B cell (primary cell): ENCODE measurements around the gene GTF2IRD1. TPM values are rescaled to one million over a fixed set of nuclear protein-coding genes. Genes with fewer than 3 reads are reported as not detected.

ENCODE experiments used
- ATAC-seq: fragments of 200-7000 bp; cut with Tn5 transposase; one replicate; pipeline ENCODE4 v1.10.0; 2021; ENCODE audit warnings: low read depth, mild to moderate bottlenecking, moderate number of reproducible peaks, moderate library complexity
- CTCF ChIA-PET: fragments of 350-600 bp; sonication (Branson Sonifier 250); formaldehyde crosslinking; loops from one replicate; lab custom pipeline; 2021; ENCODE audit warnings: antibody characterized with exemption, inconsistent platforms; lab: Charles Lee
- POLR2A ChIA-PET: fragments of 350-600 bp; sonication (Branson Sonifier 250); formaldehyde crosslinking; loops from one replicate; lab custom pipeline; 2021; ENCODE audit warnings: antibody characterized with exemption; lab: Charles Lee
- DNase-seq: peaks from one replicate; pipeline ENCODE4 v3.0.0; 2013
- H2AFZ ChIP-seq: 2 replicates; pipeline ENCODE4 v1.6.1; 2012; ENCODE audit warnings: mild to moderate bottlenecking, low read depth, low read length; ENCODE audit not compliant: insufficient read depth, poor library complexity, severe bottlenecking
- H3K27ac ChIP-seq, 2 donors: 1 replicate in 1 of 2; 2 replicates in 1 of 2; pipeline ENCODE4 v1.5.1; 2012 to 2013; ENCODE audit warnings: low read length in 2 of 2, mild to moderate bottlenecking in 2 of 2, moderate library complexity in 1 of 2
- H3K27me3 ChIP-seq, 4 experiments: fragments of 200-600 bp in 1 of 4; sonication (generic) in 1 of 4; replicated peaks in 1 of 4; 1 replicate in 2 of 4; 2 replicates in 2 of 4; pipeline versions ENCODE4 v1.6.1 to v1.7.0; 2013 to 2016; ENCODE audit warnings: low read length in 3 of 4, mild to moderate bottlenecking in 2 of 4, mixed read lengths in 1 of 4, moderate library complexity in 1 of 4; ENCODE audit not compliant: insufficient read depth in 4 of 4, control insufficient read depth in 3 of 4; ENCODE audit errors: control extremely low read depth in 1 of 4
- H3K36me3 ChIP-seq, 2 experiments: replicated peaks in 1 of 2; 1 replicate in 1 of 2; 2 replicates in 1 of 2; pipeline versions ENCODE4 v1.6.1 to v1.7.1; 2013; ENCODE audit warnings: low read length in 1 of 2; ENCODE audit not compliant: insufficient read depth in 2 of 2, control insufficient read depth in 1 of 2; ENCODE audit errors: control extremely low read depth in 1 of 2, extremely low read depth in 1 of 2
- H3K4me1 ChIP-seq, 2 donors: fragments of 200-600 bp in 1 of 2; sonication (generic) in 1 of 2; 1 replicate in 1 of 2; 2 replicates in 1 of 2; pipeline versions ENCODE4 v1.5.1 to v1.6.1; 2013 to 2017; ENCODE audit warnings: low read length in 2 of 2; ENCODE audit not compliant: control insufficient read depth in 2 of 2, insufficient read depth in 2 of 2
- H3K4me2 ChIP-seq: replicated peaks from 2 replicates; pipeline ENCODE3; 2012; ENCODE audit warnings: mild to moderate bottlenecking, low read depth, low read length; ENCODE audit not compliant: poor library complexity, severe bottlenecking
- H3K4me3 ChIP-seq, 5 experiments: fragments of 200-600 bp in 1 of 5; sonication (generic) in 1 of 5; 1 replicate in 3 of 5; 2 replicates in 2 of 5; pipeline versions ENCODE4 v1.5.1 to v1.7.0; 2011 to 2016; ENCODE audit warnings: low read length in 4 of 5, mild to moderate bottlenecking in 4 of 5, low read depth in 2 of 5, control low read depth in 1 of 5, moderate library complexity in 1 of 5; ENCODE audit not compliant: insufficient read depth in 1 of 5; ENCODE audit errors: control extremely low read depth in 1 of 5, extremely low read depth in 1 of 5
- H3K79me2 ChIP-seq: fragments of 200-600 bp; sonication (generic); one replicate; pipeline ENCODE4 v1.6.0; 2016; ENCODE audit warnings: low read length; ENCODE audit not compliant: control insufficient read depth, insufficient read depth
- H3K9ac ChIP-seq: fragments of 200-600 bp; sonication (generic); 2 replicates; pipeline ENCODE4 v1.6.1; 2017; ENCODE audit warnings: mild to moderate bottlenecking, low read length, moderate library complexity
- H3K9me3 ChIP-seq, 3 donors: one replicate each; pipeline versions ENCODE4 v1.6.1 to v1.7.1; 2013; ENCODE audit warnings: low read length in 2 of 3; ENCODE audit not compliant: control insufficient read depth in 2 of 3, insufficient read depth in 1 of 3; ENCODE audit errors: control extremely low read depth in 1 of 3
- H4K20me1 ChIP-seq: 2 replicates; pipeline ENCODE4 v1.6.0; 2012; ENCODE audit warnings: mild to moderate bottlenecking, low read length; ENCODE audit not compliant: insufficient read depth, control insufficient read depth, poor library complexity, severe bottlenecking
- H3K27ac Mint-ChIP-seq: one replicate; pipeline ENCODE4 v1.8.0; 2021; ENCODE audit warnings: mixed read lengths
- H3K27me3 Mint-ChIP-seq: one replicate; pipeline ENCODE4 v1.8.0; 2021; ENCODE audit warnings: mixed read lengths
- H3K4me1 Mint-ChIP-seq: one replicate; pipeline ENCODE4 v1.8.0; 2021; ENCODE audit warnings: mixed read lengths
- H3K4me3 Mint-ChIP-seq: one replicate; pipeline ENCODE4 v1.8.0; 2021; ENCODE audit warnings: mixed read lengths
- H3K9me3 Mint-ChIP-seq: one replicate; pipeline ENCODE4 v1.8.0; 2022; ENCODE audit warnings: mixed read lengths; ENCODE audit not compliant: insufficient read depth
- EZH2 ChIP-seq: IDR thresholded peaks from 2 replicates; pipeline ENCODE4 v1.6.1; 2012; ENCODE audit warnings: borderline replicate concordance, low read depth, mild to moderate bottlenecking, moderate library complexity, low read length; ENCODE audit not compliant: insufficient read depth, poor library complexity, severe bottlenecking
- WGBS: methylation state at CpG from one replicate; pipeline ENCODE4 v1.1.5; 2013; ENCODE audit warnings: missing lambda C conversion rate; ENCODE audit not compliant: insufficient coverage; 5-methylcytosine and 5-hydroxymethylcytosine counted together
- intact Hi-C: fragments of 100-400 bp; cut with micrococcal nuclease; formaldehyde crosslinking; loops from one replicate; pipeline ENCODE4 v1.10.0; 2022
- polyA plus RNA-seq: library from polyadenylated mRNA; depleted of rRNA; stranded (reverse); fragments of >200 nt; gene quantifications from 2 replicates; pipeline ENCODE4 v1.2.3, GENCODE V29; 2012
- total RNA-seq, 2 donors: library from RNA; stranded (reverse); fragments of 120-200 nt in 1 of 2; gene quantifications; 1 replicate in 1 of 2; 2 replicates in 1 of 2; pipeline versions ENCODE4 v1.2.3 to v1.2.4, GENCODE V29; 2013 to 2022
- TF ChIP-seq, protein P1 (sequence below): fragments of 200-600 bp; IDR thresholded peaks from one replicate; pipeline ENCODE4 v1.8.0; 2022; ENCODE audit warnings: antibody characterized with exemption, mild to moderate bottlenecking

The GTF2IRD1 gene
- total and polyA plus RNA-seq, 2 donors (not counting 1 experiment from before 2014, with no cell fraction given): 0.45 to 2.2 TPM

DNA sequence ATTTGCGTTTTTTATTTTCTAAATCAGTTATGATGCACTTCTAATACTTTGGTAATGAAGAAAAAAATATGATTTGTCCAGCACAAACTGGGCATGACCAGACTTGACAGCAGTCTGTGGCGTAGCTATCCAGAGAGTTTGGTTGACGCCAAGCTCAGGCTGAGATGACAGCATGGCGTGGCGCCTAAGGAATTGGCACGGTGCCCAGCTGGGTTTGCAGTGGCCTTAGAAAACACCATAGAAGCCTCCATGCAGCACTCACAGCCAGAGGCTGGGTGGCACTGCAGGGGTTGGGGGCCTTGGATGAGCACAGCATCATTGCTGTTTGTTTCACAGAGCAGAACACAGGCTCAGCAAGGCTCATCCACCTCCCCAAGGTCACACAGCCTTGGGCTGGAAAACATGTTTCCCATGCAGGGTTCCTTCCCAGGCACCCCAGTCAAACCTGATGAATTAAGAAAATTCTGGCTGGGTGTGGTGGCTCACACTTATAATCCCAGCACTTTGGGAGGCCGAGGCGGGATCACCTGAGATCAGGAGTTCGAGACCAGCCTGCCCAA lies 88.9 kb downstream of the GTF2IRD1 start:
- Histone ChIP-seq H4K20me1 (no peaks in the 10 kb centered on the region), H3K4me3 (no peak overlapping the region), H2AFZ (no peak overlapping the region), H3K4me1 (no peaks in the 10 kb centered on the region), H3K36me3 (no peaks in the 10 kb centered on the region), H3K4me2 (no peak overlapping the region), H3K9ac (no peak overlapping the region), H3K79me2 (no peaks in the 10 kb centered on the region), H3K9me3 (peaks cover 0 to 25% (median 11%) of the 10 kb centered on the region in 3 donors), H3K27me3 (no peaks in the 10 kb centered on the region), H3K27ac (no peak overlapping the region)
- Mint-ChIP-seq H3K4me3 (no peak overlapping the region), H3K27ac (no peak overlapping the region), H3K27me3 (no peaks in the 10 kb centered on the region), H3K9me3 (no peaks in the 10 kb centered on the region), H3K4me1 (no peaks in the 10 kb centered on the region)
- WGBS: 81% methylated on average over 6 of the region's 9 CpGs
- TF ChIP-seq, protein P1, sequence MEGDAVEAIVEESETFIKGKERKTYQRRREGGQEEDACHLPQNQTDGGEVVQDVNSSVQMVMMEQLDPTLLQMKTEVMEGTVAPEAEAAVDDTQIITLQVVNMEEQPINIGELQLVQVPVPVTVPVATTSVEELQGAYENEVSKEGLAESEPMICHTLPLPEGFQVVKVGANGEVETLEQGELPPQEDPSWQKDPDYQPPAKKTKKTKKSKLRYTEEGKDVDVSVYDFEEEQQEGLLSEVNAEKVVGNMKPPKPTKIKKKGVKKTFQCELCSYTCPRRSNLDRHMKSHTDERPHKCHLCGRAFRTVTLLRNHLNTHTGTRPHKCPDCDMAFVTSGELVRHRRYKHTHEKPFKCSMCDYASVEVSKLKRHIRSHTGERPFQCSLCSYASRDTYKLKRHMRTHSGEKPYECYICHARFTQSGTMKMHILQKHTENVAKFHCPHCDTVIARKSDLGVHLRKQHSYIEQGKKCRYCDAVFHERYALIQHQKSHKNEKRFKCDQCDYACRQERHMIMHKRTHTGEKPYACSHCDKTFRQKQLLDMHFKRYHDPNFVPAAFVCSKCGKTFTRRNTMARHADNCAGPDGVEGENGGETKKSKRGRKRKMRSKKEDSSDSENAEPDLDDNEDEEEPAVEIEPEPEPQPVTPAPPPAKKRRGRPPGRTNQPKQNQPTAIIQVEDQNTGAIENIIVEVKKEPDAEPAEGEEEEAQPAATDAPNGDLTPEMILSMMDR: no peak
- TF ChIP-seq EZH2: no peak
- ATAC-seq (no peak), DNase-seq (no peak)
- CTCF ChIA-PET: no interaction called here
- intact Hi-C loops: no loop called here
- POLR2A ChIA-PET: no interaction called here

DNA sequence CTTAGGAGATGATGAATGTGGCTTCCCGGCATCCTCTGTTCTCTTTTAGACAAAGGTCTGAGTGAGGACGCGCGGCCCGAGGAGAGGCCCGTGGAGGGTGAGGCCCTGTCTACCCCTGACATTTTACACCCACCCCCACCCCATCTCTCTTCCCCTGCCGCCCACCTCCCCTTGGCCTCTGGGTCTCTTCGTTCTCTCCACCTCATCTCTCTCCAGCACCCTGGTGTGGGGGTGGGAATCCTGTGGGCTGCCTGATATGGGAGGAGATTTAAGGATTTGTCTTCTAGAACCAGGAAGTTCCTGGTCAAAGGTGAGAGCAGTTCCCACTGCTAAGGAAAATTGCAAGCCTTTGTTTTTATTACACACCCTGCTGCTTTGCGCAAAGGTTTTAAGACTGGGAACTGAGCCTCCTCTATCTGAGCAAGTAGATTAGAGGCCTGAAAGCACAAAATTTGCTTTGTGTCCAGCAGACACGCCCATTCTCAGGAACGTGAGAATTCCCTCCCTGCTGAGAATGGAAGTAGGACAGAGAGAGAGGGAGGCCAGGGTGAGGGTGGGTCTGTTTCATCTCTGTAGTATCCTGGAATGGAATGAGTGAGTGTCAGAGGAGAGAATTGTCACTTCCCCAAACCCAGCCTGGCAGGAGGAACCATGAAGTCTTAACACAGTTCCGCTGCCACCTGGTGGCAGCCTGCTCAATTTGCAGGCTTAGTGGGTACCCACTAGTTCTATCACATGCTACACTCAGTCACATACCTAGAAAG lies 91.2 kb downstream of the GTF2IRD1 start:
- H3K9me3 ChIP-seq: peaks cover 0 to 25% (median 11%) of the 10 kb centered on the region in 3 donors
- H3K4me1 ChIP-seq: no peaks in the 10 kb centered on the region
- H2AFZ ChIP-seq: no peak overlapping the region
- no peaks in the 10 kb centered on the region for H3K27me3 Mint-ChIP-seq
- no peak overlapping the region for H3K4me2 ChIP-seq
- no peak overlapping the region for H3K27ac Mint-ChIP-seq
- WGBS: 87% methylated on average over 6 of the region's 12 CpGs
- DNase-seq (peak; percentile 23), ATAC-seq (no peak)
- POLR2A ChIA-PET: no interaction called here
- no peaks in the 10 kb centered on the region for H3K27me3 ChIP-seq
- H3K4me3 ChIP-seq: no peak overlapping the region
- TF ChIP-seq, protein P1: no peak
- no peak for TF ChIP-seq EZH2
- no peaks in the 10 kb centered on the region for H4K20me1 ChIP-seq
- no peaks in the 10 kb centered on the region for H3K9me3 Mint-ChIP-seq
- no peak overlapping the region for H3K27ac ChIP-seq
- no peaks in the 10 kb centered on the region for H3K4me1 Mint-ChIP-seq
- CTCF ChIA-PET: no interaction called here
- H3K9ac ChIP-seq: no peak overlapping the region
- H3K4me3 Mint-ChIP-seq: no peak overlapping the region
- H3K79me2 ChIP-seq: no peaks in the 10 kb centered on the region
- intact Hi-C loops: no loop called here
- H3K36me3 ChIP-seq: no peaks in the 10 kb centered on the region
